Measurements from ENCODE around the gene CTNNBL1.
A peak's percentile ranks its signal among the peaks of the same experiment; 100 is the strongest.

CTNNBL1 gene

DNA sequence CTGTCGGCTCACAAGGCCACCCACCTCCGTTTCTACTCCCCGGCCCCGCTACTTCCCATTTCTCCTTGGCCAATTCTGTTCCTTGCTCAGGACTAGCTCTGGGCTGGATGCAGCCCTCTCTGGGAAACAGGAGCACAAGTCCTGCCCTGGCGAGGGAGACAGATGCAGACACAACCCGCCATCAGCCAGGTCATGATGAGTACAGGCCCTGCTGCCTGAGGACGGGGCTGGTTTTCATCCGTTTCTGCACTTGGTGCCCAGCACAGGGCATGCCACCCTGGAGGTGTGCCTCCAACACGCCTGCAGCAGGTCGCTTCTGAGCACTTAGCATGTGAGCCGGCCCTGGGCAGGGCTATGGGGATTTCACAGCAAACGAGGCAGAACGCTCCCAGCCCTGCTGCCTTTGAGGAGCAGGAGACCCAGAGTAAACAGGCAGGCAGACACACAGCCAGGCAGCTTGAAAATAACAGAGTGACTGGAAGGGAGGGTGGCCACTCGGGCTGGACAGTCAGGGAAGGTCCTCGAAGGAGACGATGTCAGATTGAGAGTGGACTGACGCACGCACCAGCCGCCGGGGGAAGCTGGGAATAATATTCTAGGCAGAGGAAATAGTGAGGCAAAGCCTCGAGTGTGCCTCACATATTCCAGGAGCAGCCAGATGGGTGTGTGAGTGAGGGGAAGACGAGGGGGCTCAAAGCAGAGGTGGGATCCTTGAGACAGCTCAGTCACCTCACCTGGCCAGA is 187.9 kb downstream of the CTNNBL1 start:
- DNase-seq: peak in 1 of 2 experiments; percentile 49

GRCh38 chr20:37882961-37883712 is 189.3 kb downstream of the CTNNBL1 start:
- no peak for DNase-seq

GRCh38 chr20:37885042-37885441 is 191.2 kb downstream of the CTNNBL1 start:
- DNase-seq: no peak

DNA sequence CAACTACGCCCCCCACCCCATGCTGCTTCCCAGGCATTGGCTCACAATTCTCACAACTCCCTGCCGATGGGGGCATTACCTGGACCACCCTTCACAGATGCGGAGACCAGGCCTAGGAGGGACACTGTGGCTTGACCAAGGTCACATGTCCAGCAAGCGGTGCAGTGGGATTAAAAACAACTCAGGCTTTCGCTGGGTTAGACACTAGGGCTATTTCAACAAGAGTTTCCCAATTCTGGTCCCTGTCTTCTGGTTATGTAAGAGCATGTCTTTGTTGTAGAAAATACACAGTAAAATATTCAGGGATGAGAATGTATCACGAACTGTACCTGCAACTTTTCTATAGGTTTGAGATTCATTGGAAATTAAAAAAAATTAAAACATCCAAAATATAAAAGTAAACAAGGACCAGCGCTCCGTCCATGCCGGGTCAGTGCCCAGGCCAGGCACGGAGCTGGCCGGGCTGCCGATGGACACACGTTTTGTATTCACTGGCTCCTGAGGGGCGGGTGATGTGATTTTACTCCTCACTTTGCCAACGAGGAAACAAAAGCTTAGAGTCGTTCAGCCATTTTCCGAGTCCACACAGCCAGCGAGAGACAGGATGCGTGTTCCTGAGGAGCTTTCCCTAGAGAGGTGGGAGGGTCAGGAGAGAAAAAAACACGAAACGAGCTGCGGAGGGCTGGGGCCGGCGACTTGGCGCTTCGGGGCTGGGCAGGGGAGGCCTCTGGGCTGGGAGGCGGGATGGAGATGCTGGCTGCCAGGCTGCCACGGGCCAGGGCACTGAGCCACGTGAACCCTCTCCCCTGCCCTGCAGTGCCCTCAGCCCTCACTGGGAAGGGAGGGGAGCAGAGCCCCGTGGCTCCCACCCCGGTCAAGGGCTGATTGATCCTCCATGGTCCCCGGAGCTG is 192.0 kb downstream of the CTNNBL1 start:
- DNase-seq: no peak

- DNase-seq: no peak
These were observed 193.0 kb downstream of the CTNNBL1 start for GRCh38 chr20:37886851-37887297.

DNA sequence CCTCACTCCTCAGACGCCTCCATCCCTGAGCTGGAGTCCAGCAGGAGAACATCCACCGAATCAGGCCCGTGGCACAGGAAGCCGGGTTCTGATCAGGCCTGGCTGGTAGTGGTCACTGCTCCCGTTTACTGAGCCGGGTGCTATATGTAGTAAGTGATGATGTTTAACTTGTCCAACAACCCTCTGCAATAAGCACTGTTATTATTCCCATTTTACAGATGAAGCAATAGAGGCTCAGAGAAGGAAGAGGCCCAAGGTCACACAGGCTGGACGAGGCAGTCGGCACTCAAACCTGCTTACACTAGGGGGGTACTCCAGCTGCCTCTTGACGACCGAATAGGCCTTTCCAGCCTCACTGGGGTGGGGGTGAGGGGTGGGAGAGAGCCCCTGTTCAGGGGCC is 194.8 kb downstream of the CTNNBL1 start:
- no peak for DNase-seq

DNA sequence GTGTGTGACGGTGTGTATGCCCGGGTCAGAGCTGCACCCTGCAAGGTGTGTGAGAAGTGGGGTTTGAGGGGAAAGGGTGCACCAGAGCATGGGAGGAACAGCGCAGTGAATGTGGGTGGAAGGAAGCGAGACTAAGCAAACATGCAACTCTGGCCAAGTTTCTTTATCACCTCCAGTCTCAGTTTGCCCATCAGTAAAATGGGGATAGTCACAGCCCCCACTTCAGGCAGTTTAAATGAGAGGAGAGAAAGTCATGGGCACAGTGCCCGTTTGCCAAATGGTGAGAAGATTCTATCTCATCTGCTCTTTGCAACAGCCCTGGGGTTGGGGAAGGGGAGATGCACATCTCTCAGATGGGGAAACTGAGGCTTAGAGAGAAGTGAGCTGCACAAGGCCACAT is 196.3 kb downstream of the CTNNBL1 start:
- DNase-seq: no peak

GRCh38 chr20:37890643-37891042 is 196.8 kb downstream of the CTNNBL1 start:
- peak; percentile 73 to 94 for DNase-seq

- DNase-seq: no peak
These were observed 198.2 kb downstream of the CTNNBL1 start for GRCh38 chr20:37892001-37892400.

DNA sequence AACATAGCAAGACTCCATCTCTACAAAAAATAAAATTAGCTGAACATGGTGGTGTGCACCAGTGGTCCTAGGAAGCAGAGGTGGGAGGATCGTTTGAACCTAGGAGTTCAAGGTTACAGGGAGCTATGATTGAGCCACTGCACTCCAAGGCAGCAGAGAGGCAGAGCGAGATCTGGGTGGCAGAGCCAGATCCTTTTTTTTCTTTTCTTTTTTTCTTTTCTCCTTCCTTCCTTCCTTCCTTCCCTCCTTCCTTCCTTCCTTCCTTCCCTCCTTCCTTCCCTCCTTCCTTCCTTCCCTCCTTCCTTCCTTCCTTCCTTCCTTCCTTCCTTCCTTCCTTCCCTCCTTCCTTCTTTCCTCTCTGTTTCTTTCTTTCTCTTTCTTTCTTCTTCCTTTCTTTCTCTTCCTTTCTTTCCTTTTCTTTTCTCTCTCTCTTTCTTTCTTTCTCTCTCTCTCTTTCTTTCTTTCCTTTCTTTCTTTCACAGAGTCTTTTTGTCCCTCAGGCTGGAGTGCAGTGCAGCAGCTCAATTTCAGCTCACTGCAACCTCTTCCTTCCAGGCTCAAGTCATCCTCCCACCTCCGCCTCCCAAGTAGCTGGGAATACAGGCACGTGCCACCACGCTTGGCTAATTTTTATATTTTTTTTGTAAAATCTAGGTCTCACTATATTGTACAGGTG is 199.9 kb downstream of the CTNNBL1 start:
- DNase-seq: no peak

DNA sequence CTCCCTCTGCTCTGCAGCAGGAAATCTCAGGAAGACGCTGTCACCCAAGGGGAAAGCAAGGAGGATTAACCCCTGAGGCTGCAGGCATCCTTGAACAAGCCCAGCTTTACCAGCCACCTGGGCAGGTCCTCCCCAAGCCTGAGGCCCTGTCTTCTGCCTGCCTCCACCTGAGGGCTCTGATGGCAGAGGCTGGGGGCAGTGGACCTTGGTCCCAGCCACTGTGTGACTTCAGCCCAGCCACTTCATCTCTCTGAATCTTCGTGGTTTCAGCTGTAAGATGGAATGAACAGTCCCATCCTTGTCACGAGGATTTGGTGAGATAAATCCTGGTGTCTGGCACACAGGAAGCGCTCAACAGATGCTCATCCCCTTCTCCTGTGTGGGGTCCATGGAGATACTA is 200.6 kb downstream of the CTNNBL1 start:
- DNase-seq: no peak

- peak; percentile 71 to 77 for DNase-seq
These were observed 201.3 kb downstream of the CTNNBL1 start for GRCh38 chr20:37895166-37895565.

GRCh38 chr20:37896932-37897548 is 203.2 kb downstream of the CTNNBL1 start:
- peak; percentile 21 to 53 for DNase-seq

- DNase-seq: peak in 1 of 2 experiments; percentile 63
These were observed 204.6 kb downstream of the CTNNBL1 start for GRCh38 chr20:37898233-37899104.

DNA sequence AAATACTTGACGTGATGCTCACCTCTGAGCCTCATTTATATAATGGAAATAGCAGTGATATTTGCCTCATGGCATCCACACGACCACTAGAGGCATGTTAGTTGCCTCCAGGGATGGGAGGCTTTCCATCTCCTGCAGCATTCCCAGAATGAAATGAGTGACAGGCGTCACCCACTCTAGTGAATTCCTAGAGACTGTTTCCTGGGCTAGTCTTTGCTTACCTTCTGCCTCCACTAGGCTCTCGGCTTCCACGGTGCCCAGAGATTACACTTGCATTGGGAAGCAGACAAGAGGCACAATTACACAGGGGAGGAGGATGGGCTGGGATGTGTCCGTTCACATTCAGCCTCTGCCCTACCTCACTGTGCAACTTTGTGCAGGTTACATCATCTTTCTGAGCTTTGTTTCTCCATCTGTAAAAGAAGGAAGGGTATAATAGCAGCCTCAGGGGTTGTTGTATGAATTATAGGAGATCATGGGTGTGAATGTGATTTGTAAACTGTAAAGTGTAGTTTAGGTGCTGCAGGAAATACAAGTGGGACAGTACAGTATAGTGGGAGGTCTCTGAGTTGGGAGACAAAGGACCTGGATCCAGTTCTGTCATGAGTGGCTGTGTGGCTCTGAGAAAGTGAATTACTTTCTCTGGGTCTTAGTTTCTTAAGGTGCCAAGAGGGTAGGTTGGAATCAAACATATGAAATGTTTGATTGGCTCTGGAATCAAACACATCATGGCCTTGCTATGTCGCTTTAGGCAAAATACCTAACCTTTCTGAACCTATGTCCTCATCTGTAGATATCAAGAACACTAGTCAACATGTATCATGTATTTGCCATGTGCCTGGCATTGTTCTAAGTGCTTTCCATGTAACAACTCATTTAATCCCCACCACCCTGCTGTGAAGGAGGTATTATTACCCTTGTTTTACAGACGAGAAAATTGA is 205.5 kb downstream of the CTNNBL1 start:
- DNase-seq: peak in 1 of 2 experiments; percentile 28

DNA sequence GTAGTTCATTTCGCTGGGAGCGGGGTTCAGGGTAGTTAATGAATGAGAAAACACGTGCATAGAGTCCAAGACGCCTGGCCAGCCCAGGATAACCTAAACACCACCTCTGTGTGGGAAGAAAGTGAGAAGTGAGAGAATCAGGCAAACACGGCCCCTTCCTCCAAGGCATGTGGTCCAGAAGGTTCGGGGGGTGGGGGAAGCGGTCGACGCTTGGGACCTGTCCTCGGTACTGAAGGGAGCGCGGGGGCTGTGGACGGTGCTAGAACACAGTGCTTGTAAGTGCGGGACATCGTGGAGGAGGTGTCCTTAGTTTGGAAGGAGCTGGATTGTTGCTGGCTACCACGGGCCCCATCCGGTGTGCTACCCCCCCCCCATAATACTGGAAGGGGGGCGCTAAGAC is 207.4 kb downstream of the CTNNBL1 start:
- DNase-seq: no peak

DNA sequence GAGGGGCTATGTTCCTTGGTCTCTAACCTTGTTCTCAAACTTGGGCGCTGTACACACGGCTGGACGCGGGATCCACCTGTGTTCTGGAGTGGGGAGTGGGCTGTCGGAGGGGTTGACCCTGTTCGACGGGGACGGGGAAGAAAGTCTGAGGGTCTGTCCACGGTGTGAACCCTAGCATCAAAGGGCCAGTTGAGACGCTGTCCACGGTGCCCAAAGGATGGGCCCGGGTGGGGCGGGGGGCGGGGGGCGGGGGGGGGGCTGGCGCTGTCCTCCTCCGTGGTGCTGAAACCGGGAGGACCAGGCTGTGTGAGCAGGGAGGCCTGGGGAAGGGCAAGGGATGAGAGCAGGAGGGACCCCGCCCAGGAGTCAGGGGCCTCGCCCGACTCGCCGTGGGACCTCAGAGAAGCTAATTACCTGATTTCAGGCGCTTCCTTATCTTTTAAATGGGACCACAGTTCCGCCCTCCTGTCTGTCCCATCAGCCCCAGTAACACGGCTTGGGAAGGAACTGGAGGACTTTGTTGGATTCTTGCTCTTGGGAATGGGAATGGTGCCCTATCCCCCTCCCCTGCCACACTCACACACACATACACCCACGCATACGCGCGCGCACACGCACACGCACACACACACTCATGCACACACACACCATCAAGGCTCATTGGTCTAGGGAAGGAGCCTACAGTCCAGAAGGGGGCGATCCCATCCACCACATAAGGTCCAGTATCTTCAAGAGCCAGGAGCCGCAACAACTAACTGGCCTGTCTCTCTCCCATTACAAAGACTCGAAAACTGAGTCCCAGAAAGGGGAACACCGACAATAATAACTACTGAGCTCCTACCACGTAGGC is 208.0 kb downstream of the CTNNBL1 start:
- peak; percentile 79 to 82 for DNase-seq

GRCh38 chr20:37902504-37903313 is 208.9 kb downstream of the CTNNBL1 start, which contains the start of gene VSTM2L:
VSTM2L (plus strand) TSS chr20:37903127; CDS start chr20:37903351, 224 bp downstream.
- peak in 1 of 2 experiments; percentile 19 for DNase-seq
